Amniotic stem cell (primary cell): Measurements from ENCODE around the gene SPATA7.

Source experiments
- DNase-seq: peaks from one replicate; lab custom pipeline; 2025; lab: John Stamatoyannopoulos, UW

The SPATA7 gene

DNA sequence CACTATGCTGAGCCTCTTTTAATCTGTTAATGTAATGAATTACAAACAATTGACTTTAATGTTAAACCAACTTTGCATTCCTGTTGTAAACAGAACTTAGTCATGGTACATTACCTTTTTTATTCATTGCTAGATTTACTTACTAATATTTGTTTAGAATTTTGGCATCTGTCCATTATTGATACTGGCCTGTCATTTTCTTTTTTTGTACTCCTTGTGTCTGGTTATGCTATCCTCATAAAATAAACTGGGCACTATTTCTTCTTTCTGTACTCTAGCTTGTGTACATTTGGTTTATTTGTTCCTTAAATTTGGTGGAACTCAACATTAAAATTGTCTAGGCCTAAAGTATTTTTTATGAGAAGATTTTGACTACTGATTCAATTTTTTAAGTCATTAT lies 32.1 kb downstream of the SPATA7 start:
- DNase-seq: no peak

DNA sequence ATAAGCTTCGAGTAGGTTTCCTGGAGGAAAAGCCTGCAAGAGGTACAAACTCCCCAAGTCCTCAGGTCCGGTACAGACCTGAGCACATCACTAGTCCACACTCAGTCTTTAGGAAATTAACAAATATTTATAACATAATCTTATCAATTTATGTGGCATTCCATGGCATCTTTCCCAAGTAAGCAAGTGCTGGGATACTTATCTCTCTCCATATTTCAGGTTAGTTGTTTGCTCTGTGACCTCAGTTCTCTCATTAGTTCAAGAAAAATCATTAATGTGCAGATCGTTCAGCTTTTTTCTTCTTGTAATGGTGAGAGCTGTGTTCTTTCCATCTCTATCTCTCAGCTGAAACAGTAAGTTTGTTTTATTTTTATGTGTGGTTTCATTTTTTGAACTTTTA lies 34.7 kb downstream of the SPATA7 start:
- no peak for DNase-seq

DNA sequence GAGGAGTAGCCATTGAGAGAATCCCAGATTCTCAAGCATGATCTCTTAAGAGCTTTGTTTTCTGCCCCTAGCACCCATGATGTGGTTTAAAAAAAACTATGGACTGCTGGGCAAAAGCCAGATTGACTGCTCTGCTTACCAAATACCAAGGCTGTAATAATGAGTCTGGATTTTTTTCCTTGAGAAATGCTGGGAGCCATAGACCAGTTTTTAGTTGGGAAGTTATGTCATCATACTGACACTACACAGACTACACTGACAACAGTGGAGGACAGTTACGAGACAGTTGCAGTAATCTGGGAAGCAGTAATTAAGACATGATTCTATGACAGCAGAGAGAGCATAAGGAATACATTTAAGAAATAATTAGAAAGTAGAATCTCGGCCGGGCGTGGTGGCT lies 35.8 kb downstream of the SPATA7 start:
- no peak for DNase-seq

DNA sequence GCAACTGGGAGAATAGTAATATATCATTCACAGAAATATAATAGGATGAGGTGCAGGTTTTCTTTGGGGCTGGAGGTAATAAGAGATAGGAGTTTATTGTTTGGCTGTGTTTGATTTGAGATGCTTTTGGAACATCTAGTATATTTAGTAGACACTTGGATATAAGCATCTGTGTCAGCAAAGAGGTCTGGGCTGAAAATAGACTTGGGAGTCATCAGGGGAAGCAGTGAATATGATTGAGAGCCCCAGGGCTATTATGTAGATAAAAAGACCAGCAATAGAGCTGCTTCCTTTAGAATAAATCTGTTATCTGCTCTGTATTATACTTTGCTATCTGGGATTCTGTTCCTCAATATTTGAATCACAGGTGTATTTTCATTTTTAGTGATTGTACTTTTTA lies 36.6 kb downstream of the SPATA7 start:
- no peak for DNase-seq

DNA sequence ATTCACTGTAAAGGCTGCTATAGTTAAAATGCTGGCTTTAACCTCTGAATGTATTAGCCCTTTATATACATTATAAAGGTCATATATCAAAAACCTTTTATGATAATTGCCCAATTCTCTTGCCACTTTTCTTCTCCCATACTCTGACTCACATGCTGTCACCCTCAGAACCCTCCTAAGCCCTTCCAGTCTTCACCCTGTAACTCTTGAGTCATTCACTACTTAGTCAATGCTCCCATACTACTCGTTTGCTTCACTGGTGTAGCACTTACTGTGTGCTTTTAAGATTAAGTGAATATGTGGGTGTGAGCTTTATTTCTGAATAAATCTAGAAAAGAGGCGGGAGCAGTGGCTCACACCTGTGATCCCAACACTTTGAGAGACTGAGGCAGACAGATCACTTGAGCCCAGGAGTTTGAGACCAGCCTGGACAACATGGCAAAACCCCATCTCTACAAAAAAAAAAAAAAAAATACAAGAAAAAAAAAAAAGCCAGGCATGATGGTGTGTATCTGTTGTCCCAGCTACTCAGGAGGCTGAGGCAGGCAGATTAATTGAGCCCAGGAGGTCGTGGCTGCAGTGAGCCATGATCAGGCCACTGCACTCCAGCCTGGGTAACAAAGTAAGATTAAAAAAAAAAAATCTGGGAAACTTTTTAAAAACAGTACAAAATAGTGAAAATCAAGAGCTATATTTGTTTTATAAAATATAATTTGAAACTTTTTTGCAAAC lies 37.6 kb downstream of the SPATA7 start:
- peak; percentile 25 for DNase-seq

DNA sequence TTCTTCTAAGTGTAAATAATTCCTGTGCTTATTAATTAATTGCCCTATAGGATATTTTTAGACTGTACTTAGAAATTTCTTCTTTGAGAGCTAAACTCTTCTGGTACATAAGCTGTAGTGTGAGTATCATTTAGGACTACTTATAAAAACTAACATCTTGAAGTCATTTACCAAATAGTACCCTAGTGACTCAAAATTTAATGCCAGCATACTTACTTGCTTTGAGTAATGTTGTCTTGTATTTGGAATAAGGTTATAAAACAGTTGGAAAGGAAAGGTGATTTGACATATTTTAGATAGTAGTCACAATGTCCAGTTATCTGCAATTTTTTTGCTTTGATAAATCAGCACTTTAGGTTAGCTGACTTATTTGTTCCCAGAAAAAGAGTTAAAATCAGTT lies 39.1 kb downstream of the SPATA7 start:
- peak; percentile 3 for DNase-seq

DNA sequence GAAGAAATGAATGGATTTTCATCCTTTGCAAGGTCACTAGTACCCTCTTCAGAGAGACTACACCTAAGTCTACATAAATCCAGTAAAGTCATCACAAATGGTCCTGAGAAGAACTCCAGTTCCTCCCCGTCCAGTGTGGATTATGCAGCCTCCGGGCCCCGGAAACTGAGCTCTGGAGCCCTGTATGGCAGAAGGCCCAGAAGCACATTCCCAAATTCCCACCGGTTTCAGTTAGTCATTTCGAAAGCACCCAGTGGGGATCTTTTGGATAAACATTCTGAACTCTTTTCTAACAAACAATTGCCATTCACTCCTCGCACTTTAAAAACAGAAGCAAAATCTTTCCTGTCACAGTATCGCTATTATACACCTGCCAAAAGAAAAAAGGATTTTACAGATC lies 40.8 kb downstream of the SPATA7 start:
- DNase-seq: peak; percentile 10

DNA sequence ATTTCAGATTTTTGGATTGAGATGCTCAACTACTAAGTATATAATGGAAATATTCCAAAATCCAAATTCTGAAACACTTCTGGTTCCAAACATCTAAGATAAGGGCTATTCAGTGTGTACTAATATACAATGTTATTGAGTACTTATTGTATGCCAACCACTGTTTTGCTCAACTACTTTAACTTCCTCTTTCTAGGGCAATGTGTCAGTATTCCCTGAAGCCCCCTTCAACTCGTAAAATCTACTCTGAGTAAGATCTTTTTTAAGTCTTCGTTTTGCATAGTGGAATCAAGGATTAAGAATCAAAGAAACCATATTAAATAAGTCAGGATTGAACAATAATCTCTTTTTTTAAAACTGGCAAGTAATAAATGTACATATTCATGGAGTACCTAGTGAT lies 45.5 kb downstream of the SPATA7 start:
- DNase-seq: no peak

DNA sequence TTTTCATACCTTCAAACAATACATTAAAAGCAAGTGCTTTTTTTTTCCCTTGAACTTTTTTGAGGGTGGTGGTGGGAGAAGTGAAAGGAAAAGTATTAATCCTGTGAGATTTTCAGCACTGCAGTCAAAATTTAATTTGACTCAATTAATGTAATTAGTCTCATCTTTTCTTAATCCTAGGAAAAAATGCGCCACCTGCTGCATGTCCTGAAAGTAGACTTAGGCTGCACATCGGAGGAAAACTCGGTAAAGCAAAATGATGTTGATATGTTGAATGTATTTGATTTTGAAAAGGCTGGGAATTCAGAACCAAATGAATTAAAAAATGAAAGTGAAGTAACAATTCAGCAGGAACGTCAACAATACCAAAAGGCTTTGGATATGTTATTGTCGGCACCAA lies 52.2 kb downstream of the SPATA7 start:
- no peak for DNase-seq

DNA sequence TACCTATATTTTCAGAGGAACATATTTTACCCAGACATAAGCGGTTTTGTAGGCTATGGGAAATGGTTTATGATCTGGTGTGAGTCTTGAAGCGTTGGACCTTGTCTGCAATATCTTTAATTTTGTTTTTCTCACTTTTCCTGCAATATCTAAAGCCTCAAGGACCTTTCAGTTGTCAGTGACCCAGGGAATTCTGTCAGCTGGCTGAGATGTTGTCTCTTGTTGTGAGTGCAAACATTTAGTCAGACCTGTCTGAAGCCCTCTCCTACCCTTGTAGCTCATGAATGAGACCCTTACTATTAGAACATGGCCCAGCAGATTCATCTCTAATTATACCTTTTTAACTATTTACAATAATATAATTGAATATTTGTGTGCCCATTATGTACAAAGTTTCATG lies 53.6 kb downstream of the SPATA7 start:
- no peak for DNase-seq

DNA sequence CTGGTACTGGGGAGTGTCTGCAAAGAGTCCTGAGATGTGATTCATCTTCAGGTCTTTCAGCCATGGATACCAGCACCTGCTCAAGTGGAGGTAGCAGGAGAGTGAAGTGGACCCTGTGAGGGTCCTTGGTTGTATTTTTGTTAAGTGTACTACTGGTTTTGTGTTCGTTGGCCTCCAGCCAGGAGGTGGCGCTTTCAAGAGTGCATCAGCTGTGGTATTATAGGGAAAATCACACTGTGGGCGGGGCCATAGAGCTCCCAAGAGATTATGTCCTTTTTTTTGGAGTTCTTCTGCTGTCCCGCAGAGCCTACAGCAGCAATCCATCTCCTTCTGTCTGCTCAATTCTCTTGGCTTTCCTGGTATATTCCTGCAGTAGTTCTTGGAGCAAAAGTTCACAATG lies 66.8 kb downstream of the SPATA7 start:
- no peak for DNase-seq

DNA sequence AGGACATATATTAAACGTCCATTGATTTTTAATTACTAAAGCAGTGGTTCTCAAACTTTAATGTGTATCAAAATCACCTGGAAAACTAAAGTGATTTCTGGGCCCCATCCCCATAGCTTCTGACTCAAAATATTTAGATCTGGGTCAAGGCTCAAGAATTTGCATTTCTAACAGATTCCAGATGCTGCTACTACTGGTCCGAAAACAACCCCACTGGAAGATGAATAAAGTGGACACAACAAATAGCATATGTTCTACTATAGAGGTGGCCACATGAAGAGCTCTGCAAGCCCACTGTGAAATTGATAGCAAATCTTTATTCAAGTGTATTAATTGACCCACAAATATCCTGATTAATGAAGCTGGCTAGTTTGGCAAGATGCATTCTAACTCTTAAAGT lies 69.4 kb downstream of the SPATA7 start:
- no peak for DNase-seq

DNA sequence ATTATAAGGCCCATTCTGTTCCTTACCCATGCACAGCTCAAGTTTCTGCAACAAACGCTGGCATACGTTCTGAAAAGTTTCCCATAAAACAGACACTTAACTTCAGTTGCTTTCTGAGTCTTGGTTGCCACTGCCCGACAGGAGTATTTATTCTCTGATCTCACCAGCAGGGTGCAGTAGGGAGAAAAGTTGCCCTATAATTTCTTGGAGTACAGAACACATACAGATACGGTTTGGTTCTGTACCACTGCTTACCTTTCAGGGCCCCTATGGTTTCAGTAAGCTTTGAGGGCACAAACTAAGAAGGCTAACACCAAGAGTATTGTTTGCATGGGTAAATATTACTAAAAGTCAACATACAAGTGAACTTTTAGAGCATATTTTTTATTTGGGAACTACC lies 77.9 kb downstream of the SPATA7 start:
- no peak for DNase-seq

DNA sequence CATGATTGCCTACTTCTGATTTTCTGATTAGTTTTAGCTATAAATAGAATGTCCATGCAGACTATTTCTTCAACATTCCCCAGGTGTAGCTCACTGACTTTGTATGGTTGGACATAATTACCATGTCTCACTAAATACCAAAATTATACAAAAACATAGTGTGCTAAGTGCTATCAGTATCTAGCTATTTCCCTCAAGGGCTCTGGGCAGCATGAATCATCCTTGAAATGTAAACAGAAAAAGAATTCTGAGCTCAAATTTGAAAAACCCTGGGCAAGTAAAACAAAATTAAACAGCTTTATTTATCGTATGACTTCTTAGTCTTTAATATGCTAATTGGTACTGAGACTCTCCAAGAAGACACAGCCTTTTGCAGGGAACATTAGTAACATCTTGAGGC lies 82.9 kb downstream of the SPATA7 start:
- DNase-seq: peak; percentile 51

DNA sequence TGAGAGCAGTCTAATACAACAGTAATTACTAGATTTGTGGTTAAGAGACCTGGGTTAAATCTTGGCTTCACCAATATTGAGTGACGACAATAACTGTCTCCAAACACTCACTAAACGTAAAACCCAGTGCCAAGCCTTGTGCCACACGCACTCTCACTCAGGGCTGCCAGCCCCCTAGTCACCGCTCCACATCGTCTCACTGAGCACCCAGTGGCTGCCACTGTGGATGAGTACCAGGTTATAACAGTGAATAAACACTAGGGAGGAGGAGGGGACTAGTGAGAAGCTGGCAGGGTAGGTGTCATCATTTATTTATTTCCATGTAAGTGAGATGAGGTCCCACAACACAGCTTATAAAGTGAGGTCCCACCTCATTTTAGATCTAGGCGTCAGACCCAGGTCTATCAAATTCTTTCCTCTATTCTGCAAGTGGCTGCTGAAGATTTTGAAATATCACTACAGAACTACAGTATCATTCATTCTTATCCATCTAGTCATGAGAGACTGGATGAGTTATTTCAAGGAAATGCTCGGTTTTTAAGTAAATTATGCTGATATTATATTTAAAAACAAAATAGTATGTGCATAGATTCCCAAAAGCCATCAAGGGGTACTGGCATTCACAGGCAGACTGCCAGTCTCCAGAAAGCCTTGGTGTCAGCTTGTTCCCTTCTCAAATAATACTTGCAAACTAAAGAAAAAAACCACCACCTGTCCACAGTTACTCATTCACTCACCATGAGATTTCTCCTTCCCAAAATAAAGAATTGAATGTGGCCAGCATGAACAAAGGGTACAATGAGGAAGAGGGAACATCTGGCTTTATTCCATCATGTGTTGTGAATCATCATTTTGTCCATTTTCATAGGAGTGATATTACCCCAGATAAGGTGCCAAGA lies 85.3 kb downstream of the SPATA7 start:
- DNase-seq: peak; percentile 21

DNA sequence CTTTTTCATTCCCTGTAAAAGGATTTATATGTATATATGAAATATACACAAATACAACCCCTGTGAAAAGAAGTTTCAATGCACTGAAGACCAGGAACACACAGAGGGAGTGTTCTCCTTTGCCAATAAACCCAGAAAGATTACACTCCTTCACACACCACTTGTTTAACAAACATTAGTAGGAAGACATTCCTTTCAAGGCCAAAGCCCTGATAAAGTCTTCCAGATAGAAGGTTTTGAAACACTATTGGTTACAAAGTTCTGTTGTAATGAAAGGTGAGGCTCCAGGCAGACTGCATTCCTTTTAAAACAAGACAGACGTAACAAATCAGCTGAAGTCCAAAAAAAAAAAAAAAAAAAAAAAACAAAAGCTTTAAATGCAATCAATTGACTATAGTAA lies 88.3 kb downstream of the SPATA7 start:
- DNase-seq: no peak

DNA sequence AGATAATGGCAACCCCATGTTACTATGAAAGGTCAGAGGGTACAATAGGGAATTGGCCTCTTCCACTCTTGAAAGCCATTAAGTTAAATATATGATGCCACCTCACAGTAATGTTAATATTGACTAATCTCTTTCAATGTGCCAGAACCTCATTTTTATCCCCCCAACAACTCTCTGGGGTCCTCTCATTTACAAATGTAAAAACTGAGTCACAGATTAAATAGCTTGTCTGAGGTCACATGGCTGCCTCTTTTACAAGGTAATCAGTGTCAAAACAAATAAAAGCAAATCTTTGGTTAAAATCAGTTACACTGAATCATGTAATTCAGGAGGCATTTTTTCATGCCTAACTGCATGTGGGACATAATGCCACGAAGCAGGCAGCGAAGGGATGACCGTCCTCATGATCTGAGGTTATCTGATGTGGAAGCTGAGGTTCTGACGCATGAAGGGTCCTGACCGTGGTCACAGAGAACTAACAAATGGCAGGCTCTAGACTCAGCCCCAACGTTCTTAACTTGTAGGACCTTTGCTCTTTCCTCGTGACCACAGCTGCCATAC lies 90.8 kb downstream of the SPATA7 start:
- no peak for DNase-seq

DNA sequence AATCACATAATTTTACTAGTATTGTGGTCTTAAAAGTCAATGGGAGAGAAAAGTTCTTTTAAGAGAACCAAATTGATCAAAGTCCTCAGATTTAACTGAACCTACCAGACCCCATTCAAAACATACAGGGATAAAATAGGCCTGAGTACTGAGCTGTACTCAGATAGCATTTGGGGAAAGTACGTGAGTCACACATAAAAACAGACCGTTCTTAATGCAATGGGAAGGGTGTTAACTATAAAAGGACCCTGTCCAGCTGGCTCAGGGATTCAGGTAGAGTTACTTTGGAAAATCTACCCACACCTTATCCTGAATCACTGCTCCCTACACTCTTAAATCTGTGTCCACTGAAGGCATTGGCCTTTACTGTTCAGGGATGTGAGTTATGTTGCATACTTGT lies 91.4 kb downstream of the SPATA7 start:
- no peak for DNase-seq

DNA sequence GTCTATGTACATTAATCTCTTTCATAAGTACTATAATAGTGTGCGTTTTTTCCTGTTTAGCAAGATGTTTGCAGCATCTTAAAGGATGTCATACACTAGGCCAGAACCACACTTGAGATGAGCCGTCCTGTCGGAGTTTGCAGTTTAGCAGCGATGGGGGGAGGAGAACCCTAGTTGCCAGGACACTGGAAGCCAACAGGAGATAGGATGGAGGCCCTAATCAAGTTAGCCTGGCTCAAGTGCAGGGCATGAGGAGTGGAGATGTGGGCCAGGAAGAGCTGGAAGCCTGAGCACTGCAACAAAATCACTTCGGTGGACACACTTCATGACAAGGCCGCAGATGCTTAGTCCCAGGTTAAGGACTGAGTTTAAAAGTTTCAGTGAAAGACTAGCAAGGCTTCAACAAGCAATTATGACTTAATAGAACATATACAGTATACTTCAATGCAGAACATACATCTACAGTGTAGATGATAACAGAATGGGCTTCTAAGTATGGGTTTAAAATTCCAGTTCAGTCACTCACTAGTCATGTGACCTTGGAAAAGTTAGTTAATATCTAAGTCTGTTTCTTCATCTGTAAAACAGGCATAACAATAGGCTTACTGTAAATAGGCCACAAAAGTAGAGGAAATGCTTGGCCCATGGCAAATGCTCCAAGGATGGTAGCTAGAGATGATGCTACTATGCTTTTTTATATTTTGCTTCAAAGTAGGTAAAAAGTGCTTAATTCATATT lies 92.2 kb downstream of the SPATA7 start:
- no peak for DNase-seq

DNA sequence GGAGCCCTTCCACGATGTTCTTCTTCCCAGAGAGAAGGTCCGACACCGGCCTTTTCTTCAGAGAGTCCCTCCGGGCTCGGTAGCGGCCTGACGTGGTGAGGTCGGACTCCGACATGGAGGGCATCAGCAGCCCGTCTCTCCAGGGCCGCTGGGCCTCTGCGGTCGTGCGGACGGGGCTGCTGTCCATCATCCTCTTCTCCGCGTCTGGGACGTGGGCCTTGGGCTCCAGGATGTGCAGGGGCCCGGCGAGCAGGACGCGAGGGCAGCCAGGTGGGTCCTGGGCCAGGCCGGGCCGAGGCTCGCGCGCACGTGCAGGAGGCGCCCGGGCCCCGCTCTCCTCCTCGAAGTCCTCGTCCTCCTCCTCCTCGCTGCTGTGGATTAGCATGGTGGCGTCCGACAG lies 93.5 kb downstream of the SPATA7 start:
- no peak for DNase-seq

DNA sequence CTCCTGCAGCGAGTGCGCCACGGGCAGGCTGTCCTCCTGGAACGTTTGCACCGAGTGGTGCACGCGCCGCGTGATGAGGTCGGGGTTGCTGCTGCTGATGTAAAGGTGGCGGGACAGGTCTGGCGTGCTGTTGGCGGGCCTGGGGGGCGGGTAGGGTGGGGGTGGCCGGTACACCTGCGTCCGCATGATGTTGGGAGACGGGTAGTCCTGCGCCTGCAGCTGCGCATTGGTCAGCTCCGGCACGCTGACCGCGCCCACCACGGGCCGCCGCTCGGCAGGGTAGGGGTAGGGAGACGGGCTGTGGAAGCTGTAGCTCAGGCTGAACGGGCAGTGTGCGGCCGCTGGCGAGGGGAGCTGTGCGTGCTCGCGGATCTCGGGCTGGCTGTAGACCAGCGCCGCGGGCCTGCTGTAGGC lies 94.1 kb downstream of the SPATA7 start:
- no peak for DNase-seq

DNA sequence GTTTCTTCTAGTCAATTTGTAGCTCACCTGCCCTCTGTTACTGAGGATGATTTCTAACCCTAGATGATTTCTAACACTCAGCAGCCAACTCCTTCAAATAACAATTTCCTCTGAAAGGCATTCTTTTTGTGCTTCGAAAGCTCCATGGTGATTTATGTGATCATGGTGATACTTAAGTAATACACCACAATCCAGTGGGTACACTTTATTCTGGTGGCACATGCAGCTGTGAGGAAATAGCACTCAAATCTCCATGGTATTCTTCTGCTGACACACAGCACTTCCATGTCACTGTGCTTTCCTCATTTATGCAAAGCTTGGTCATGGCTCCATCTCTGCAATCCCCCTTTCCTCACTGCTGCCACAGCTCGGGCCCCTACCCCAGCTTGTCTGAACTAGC lies 95.6 kb downstream of the SPATA7 start:
- no peak for DNase-seq

DNA sequence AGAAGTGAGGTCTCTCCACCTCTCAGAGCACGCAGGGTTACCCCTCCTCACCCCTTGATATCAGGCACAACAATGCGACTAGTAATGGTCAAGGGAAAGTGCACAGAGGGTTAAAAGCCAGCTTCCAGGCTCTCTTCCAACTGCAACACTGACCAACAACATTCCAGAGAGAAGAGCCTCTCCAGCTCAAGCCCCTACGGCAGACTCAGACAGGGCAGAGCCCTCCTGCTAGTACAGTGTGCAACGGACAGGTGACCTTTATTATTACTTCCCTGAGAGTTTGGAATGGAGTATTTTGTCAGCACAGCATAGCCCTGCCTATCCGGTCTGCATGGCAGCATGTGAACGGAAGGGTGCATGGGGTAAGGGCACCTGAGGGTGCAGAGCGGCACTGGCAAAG lies 96.3 kb downstream of the SPATA7 start:
- no peak for DNase-seq
